Measurements from ENCODE around the gene ADARB2.

DNA sequence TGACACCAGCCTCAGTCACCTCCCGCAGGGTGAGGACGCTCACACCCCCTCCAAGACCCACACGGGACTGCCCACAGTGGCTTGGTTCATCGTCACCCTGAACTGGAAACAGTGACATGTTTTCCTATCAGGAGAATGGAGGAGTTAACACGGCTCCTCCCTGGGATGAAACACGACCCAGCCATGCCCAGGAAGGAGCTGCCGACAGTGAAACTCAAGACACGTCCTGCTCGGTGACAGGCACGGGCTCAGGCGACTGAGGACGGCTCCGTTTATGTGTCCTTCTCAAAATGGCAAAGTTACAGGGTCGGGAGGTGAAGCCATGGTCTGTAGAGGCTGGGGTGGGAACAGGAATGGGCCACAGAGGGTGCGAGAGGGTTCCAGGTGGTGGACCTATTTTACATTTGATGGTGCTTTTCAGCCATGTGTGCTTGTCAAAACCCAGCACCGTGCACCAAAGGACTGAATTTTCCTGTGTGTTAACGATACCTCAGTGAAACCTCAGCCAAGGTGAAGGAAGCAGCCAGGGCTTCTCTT lies 272.4 kb downstream of the ADARB2 start:
- TF ChIP-seq POLR2A (IDR thresholded peaks at IDR 0.05) = no peak
- TF ChIP-seq CTCF (IDR thresholded peaks at IDR 0.05) = no peak

Measured in Peyer's patch (tissue), 4 donors.